B cell (primary cell): ENCODE results near the gene AP1S2. TPM values are rescaled to one million over a fixed set of nuclear protein-coding genes. Genes with fewer than 3 reads are reported as not detected.

ENCODE experiments used
- ATAC-seq: fragments of 200-7000 bp; cut with Tn5 transposase; one replicate; pipeline ENCODE4 v1.10.0; 2021; ENCODE audit warnings: low read depth, mild to moderate bottlenecking, moderate number of reproducible peaks, moderate library complexity
- CTCF ChIA-PET: fragments of 350-600 bp; sonication (Branson Sonifier 250); formaldehyde crosslinking; loops from one replicate; lab custom pipeline; 2021; ENCODE audit warnings: antibody characterized with exemption, inconsistent platforms; lab: Charles Lee
- POLR2A ChIA-PET: fragments of 350-600 bp; sonication (Branson Sonifier 250); formaldehyde crosslinking; loops from one replicate; lab custom pipeline; 2021; ENCODE audit warnings: antibody characterized with exemption; lab: Charles Lee
- DNase-seq: peaks from one replicate; pipeline ENCODE4 v3.0.0; 2013
- H2AFZ ChIP-seq: 2 replicates; pipeline ENCODE4 v1.6.1; 2012; ENCODE audit warnings: mild to moderate bottlenecking, low read depth, low read length; ENCODE audit not compliant: insufficient read depth, poor library complexity, severe bottlenecking
- H3K27ac ChIP-seq, 2 donors: 1 replicate in 1 of 2; 2 replicates in 1 of 2; pipeline ENCODE4 v1.5.1; 2012 to 2013; ENCODE audit warnings: low read length in 2 of 2, mild to moderate bottlenecking in 2 of 2, moderate library complexity in 1 of 2
- H3K27me3 ChIP-seq, 4 experiments: fragments of 200-600 bp in 1 of 4; sonication (generic) in 1 of 4; replicated peaks in 1 of 4; 1 replicate in 2 of 4; 2 replicates in 2 of 4; pipeline versions ENCODE4 v1.6.1 to v1.7.0; 2013 to 2016; ENCODE audit warnings: low read length in 3 of 4, mild to moderate bottlenecking in 2 of 4, mixed read lengths in 1 of 4, moderate library complexity in 1 of 4; ENCODE audit not compliant: insufficient read depth in 4 of 4, control insufficient read depth in 3 of 4; ENCODE audit errors: control extremely low read depth in 1 of 4
- H3K36me3 ChIP-seq, 2 experiments: replicated peaks in 1 of 2; 1 replicate in 1 of 2; 2 replicates in 1 of 2; pipeline versions ENCODE4 v1.6.1 to v1.7.1; 2013; ENCODE audit warnings: low read length in 1 of 2; ENCODE audit not compliant: insufficient read depth in 2 of 2, control insufficient read depth in 1 of 2; ENCODE audit errors: control extremely low read depth in 1 of 2, extremely low read depth in 1 of 2
- H3K4me1 ChIP-seq, 2 donors: fragments of 200-600 bp in 1 of 2; sonication (generic) in 1 of 2; 1 replicate in 1 of 2; 2 replicates in 1 of 2; pipeline versions ENCODE4 v1.5.1 to v1.6.1; 2013 to 2017; ENCODE audit warnings: low read length in 2 of 2; ENCODE audit not compliant: control insufficient read depth in 2 of 2, insufficient read depth in 2 of 2
- H3K4me2 ChIP-seq: replicated peaks from 2 replicates; pipeline ENCODE3; 2012; ENCODE audit warnings: mild to moderate bottlenecking, low read depth, low read length; ENCODE audit not compliant: poor library complexity, severe bottlenecking
- H3K4me3 ChIP-seq, 5 experiments: fragments of 200-600 bp in 1 of 5; sonication (generic) in 1 of 5; 1 replicate in 3 of 5; 2 replicates in 2 of 5; pipeline versions ENCODE4 v1.5.1 to v1.7.0; 2011 to 2016; ENCODE audit warnings: low read length in 4 of 5, mild to moderate bottlenecking in 4 of 5, low read depth in 2 of 5, control low read depth in 1 of 5, moderate library complexity in 1 of 5; ENCODE audit not compliant: insufficient read depth in 1 of 5; ENCODE audit errors: control extremely low read depth in 1 of 5, extremely low read depth in 1 of 5
- H3K79me2 ChIP-seq: fragments of 200-600 bp; sonication (generic); one replicate; pipeline ENCODE4 v1.6.0; 2016; ENCODE audit warnings: low read length; ENCODE audit not compliant: control insufficient read depth, insufficient read depth
- H3K9ac ChIP-seq: fragments of 200-600 bp; sonication (generic); 2 replicates; pipeline ENCODE4 v1.6.1; 2017; ENCODE audit warnings: mild to moderate bottlenecking, low read length, moderate library complexity
- H3K9me3 ChIP-seq, 3 donors: one replicate each; pipeline versions ENCODE4 v1.6.1 to v1.7.1; 2013; ENCODE audit warnings: low read length in 2 of 3; ENCODE audit not compliant: control insufficient read depth in 2 of 3, insufficient read depth in 1 of 3; ENCODE audit errors: control extremely low read depth in 1 of 3
- H4K20me1 ChIP-seq: 2 replicates; pipeline ENCODE4 v1.6.0; 2012; ENCODE audit warnings: mild to moderate bottlenecking, low read length; ENCODE audit not compliant: insufficient read depth, control insufficient read depth, poor library complexity, severe bottlenecking
- H3K27ac Mint-ChIP-seq: one replicate; pipeline ENCODE4 v1.8.0; 2021; ENCODE audit warnings: mixed read lengths
- H3K27me3 Mint-ChIP-seq: one replicate; pipeline ENCODE4 v1.8.0; 2021; ENCODE audit warnings: mixed read lengths
- H3K4me1 Mint-ChIP-seq: one replicate; pipeline ENCODE4 v1.8.0; 2021; ENCODE audit warnings: mixed read lengths
- H3K4me3 Mint-ChIP-seq: one replicate; pipeline ENCODE4 v1.8.0; 2021; ENCODE audit warnings: mixed read lengths
- H3K9me3 Mint-ChIP-seq: one replicate; pipeline ENCODE4 v1.8.0; 2022; ENCODE audit warnings: mixed read lengths; ENCODE audit not compliant: insufficient read depth
- EZH2 ChIP-seq: IDR thresholded peaks from 2 replicates; pipeline ENCODE4 v1.6.1; 2012; ENCODE audit warnings: borderline replicate concordance, low read depth, mild to moderate bottlenecking, moderate library complexity, low read length; ENCODE audit not compliant: insufficient read depth, poor library complexity, severe bottlenecking
- WGBS: methylation state at CpG from one replicate; pipeline ENCODE4 v1.1.5; 2013; ENCODE audit warnings: missing lambda C conversion rate; ENCODE audit not compliant: insufficient coverage; 5-methylcytosine and 5-hydroxymethylcytosine counted together
- intact Hi-C: fragments of 100-400 bp; cut with micrococcal nuclease; formaldehyde crosslinking; loops from one replicate; pipeline ENCODE4 v1.10.0; 2022
- polyA plus RNA-seq: library from polyadenylated mRNA; depleted of rRNA; stranded (reverse); fragments of >200 nt; gene quantifications from 2 replicates; pipeline ENCODE4 v1.2.3, GENCODE V29; 2012
- total RNA-seq, 2 donors: library from RNA; stranded (reverse); fragments of 120-200 nt in 1 of 2; gene quantifications; 1 replicate in 1 of 2; 2 replicates in 1 of 2; pipeline versions ENCODE4 v1.2.3 to v1.2.4, GENCODE V29; 2013 to 2022
- TF ChIP-seq, protein P1 (sequence below): fragments of 200-600 bp; IDR thresholded peaks from one replicate; pipeline ENCODE4 v1.8.0; 2022; ENCODE audit warnings: antibody characterized with exemption, mild to moderate bottlenecking

The AP1S2 gene
- total and polyA plus RNA-seq, 2 donors (not counting 1 experiment from before 2014, with no cell fraction given) = 23.9 to 37.8 TPM

DNA sequence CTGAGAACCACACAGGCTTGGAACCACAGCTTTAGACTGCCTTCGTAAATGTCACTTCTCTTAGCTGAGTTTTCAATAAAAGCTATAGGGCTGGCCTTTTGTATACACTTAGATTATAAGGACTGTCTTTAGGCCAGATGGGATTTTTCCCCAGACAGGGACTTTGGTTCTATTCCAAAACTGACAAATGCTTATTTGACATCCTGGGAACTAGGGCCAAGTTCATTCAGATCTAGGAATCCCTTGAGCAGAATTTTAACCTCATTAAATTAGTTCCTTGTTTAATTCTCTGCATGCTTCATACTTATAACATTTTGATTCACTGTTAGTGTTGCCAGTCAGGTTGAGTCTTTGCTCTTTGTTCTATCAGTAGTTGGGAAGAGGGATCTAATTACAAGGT is 41.2 kb downstream of the AP1S2 start:
- no peaks in the 10 kb centered on the region for H3K27me3 ChIP-seq
- H2AFZ ChIP-seq = no peak overlapping the region
- ATAC-seq (no peak), DNase-seq (no peak)
- POLR2A ChIA-PET = no interaction called here
- intact Hi-C loops = no loop called here
- Mint-ChIP-seq H3K4me3 (no peak overlapping the region), H3K9me3 (no peaks in the 10 kb centered on the region), H3K27ac (no peak overlapping the region), H3K4me1 (no peaks in the 10 kb centered on the region), H3K27me3 (no peaks in the 10 kb centered on the region)
- peaks cover 6% of the 10 kb centered on the region for H4K20me1 ChIP-seq
- H3K4me2 ChIP-seq = no peak overlapping the region
- H3K9ac ChIP-seq = no peak overlapping the region
- H3K79me2 ChIP-seq = peaks cover 3% of the 10 kb centered on the region
- H3K4me3 ChIP-seq = no peak overlapping the region
- CTCF ChIA-PET = no interaction called here
- H3K9me3 ChIP-seq = no peaks in the 10 kb centered on the region
- H3K36me3 ChIP-seq = peaks cover 4 to 70% of the 10 kb centered on the region in 2 experiments
- WGBS = no CpG with 5 or more reads among the region's 1 CpG
- TF ChIP-seq EZH2 = no peak
- TF ChIP-seq, protein P1, sequence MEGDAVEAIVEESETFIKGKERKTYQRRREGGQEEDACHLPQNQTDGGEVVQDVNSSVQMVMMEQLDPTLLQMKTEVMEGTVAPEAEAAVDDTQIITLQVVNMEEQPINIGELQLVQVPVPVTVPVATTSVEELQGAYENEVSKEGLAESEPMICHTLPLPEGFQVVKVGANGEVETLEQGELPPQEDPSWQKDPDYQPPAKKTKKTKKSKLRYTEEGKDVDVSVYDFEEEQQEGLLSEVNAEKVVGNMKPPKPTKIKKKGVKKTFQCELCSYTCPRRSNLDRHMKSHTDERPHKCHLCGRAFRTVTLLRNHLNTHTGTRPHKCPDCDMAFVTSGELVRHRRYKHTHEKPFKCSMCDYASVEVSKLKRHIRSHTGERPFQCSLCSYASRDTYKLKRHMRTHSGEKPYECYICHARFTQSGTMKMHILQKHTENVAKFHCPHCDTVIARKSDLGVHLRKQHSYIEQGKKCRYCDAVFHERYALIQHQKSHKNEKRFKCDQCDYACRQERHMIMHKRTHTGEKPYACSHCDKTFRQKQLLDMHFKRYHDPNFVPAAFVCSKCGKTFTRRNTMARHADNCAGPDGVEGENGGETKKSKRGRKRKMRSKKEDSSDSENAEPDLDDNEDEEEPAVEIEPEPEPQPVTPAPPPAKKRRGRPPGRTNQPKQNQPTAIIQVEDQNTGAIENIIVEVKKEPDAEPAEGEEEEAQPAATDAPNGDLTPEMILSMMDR = no peak
- no peak overlapping the region for H3K27ac ChIP-seq
- no peaks in the 10 kb centered on the region for H3K4me1 ChIP-seq

DNA sequence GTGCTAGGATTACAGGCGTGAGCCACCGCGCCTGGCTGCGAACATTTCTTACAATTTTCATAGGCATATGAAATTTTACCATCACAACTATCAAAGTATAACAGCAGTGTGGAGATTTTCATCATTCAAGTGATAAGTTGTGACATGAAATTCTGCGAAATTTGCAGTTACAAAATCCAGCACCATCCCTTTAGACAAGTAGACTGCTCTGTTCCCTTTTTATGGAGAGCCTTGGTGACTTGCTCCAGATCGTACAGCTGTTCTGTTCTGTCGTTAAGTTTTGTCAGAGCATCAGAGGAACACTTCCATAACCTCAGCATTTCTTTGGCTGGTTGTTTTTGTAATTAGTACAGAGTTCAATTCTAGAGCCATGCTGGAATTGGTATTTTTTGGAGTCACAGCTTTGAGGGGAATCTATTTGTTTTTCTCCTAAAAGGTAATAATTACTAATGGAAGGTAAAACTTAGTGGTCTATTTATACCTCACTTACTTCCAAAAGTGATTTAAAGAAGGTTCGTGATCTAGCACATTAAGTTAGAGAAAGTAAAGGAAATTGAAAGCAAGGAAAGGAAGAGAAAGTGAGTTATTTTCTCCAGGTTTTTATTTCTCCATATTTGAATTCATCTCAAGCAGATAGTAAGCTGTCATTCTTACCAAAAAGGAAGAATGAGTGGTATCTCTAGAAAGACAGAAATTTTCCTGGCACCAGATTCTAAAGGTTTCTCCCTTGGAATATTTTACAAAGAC is 42.2 kb downstream of the AP1S2 start:
- no peaks in the 10 kb centered on the region for H3K4me1 Mint-ChIP-seq
- intact Hi-C loops = no loop called here
- H3K4me3 Mint-ChIP-seq = no peak overlapping the region
- WGBS = no CpG with 5 or more reads among the region's 8 CpGs
- H3K27ac Mint-ChIP-seq = no peak overlapping the region
- POLR2A ChIA-PET = no interaction called here
- no peak overlapping the region for H2AFZ ChIP-seq
- no peaks in the 10 kb centered on the region for H3K4me1 ChIP-seq
- no peak overlapping the region for H3K4me2 ChIP-seq
- ATAC-seq (no peak), DNase-seq (no peak)
- H4K20me1 ChIP-seq = peaks cover 6% of the 10 kb centered on the region
- H3K27ac ChIP-seq = no peak overlapping the region
- no peak overlapping the region for H3K4me3 ChIP-seq
- TF ChIP-seq, protein P1 = no peak
- TF ChIP-seq EZH2 = no peak
- peaks cover 6 to 68% of the 10 kb centered on the region in 2 experiments for H3K36me3 ChIP-seq
- no peaks in the 10 kb centered on the region for H3K27me3 Mint-ChIP-seq
- H3K27me3 ChIP-seq = no peaks in the 10 kb centered on the region
- no peaks in the 10 kb centered on the region for H3K9me3 Mint-ChIP-seq
- H3K9me3 ChIP-seq = no peaks in the 10 kb centered on the region
- CTCF ChIA-PET = no interaction called here
- H3K79me2 ChIP-seq = peaks cover 3% of the 10 kb centered on the region
- H3K9ac ChIP-seq = no peak overlapping the region
